Measurements from ENCODE around the gene TMEM95.
A peak's percentile ranks its signal among the peaks of the same experiment; 100 is the strongest.

TMEM95 gene

GRCh38 chr17:7388856-7389255, 33.9 kb downstream of the TMEM95 start:
- FAIRE-seq (no peak), DNase-seq (ENCODE audit: insufficient read length, low spot score) (no peak)
- no peak for TF ChIP-seq PAX5 (IDR thresholded peaks at IDR 0.05; ENCODE audit: insufficient read depth, low read length, severe bottlenecking)
- no peak for TF ChIP-seq POLR2A (IDR thresholded peaks at IDR 0.05; ENCODE audit: low read depth, low read length)
- no peak for TF ChIP-seq POU2F2 (IDR thresholded peaks at IDR 0.05; ENCODE audit: low read depth, low read length)
- TF ChIP-seq TAF1 (IDR thresholded peaks at IDR 0.05; ENCODE audit: low read depth, low read length): no peak
- no peak for TF ChIP-seq POLR2AphosphoS5 (IDR thresholded peaks at IDR 0.05; ENCODE audit: low read depth, low read length)
- no peak for TF ChIP-seq SPI1 (IDR thresholded peaks at IDR 0.05; ENCODE audit: low read depth, low read length)

DNA sequence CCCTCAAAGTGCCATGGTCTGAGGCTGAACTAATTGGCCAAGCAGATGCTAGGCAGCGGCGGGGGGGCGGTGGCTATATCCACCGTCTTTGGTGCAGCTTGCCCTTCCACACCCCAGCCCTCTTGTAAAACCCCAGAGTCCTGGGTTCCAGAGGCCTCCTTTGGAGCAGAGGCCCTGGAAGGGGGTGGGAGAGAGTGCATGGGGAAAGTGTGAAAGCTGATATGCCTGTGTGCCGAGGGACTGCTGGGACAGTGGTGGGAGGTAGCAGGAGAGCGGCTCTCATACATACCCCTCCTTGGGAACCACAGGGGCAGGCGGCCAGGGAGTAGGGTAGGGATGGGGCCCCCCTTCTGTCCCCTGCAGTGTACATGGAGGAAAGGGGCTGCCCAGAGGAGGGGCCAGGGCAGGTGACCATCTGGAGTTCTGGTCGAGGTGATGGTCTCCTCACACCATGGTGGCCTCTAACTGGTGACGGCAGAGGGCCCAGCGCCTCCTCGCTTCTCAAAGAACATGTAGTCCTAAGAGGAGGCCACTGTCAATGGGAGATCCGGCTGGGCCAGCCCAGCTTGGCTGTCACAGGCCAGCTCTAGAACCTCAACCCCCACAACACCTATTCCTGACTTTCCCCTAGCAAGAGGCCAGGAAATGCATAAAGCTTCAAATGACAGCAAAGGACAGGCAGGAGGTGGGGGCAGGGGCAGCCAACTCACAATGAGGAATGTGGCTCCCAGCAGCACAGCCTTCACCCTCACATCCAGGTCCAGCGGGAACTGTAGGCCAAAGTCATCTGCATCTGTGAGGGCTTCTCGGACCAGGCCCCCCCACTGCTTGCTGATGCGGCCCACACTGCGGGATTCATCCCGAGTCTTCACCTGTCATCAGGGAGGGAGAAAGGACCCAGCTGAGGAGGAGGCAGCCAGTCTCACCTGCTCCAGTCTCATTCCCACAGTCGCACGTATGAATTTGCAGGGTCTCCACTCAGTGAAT, 35.3 kb downstream of the TMEM95 start:
- FAIRE-seq: no peak
- TF ChIP-seq POLR2A (IDR thresholded peaks at IDR 0.05; ENCODE audit: low read depth, low read length) (no peak), POLR2AphosphoS5 (IDR thresholded peaks at IDR 0.05; ENCODE audit: low read depth, low read length) (no peak), SPI1 (IDR thresholded peaks at IDR 0.05; ENCODE audit: low read depth, low read length) (no peak), PAX5 (IDR thresholded peaks at IDR 0.05; ENCODE audit: insufficient read depth, low read length, severe bottlenecking) (no peak)
- DNase-seq (ENCODE audit: insufficient read length, low spot score): no peak

- TF ChIP-seq TAF1 (IDR thresholded peaks at IDR 0.05; ENCODE audit: low read depth, low read length): no peak
- TF ChIP-seq POU2F2 (IDR thresholded peaks at IDR 0.05; ENCODE audit: low read depth, low read length): no peak
- TF ChIP-seq PAX5 (IDR thresholded peaks at IDR 0.05; ENCODE audit: insufficient read depth, low read length, severe bottlenecking): no peak
- no peak for TF ChIP-seq SPI1 (IDR thresholded peaks at IDR 0.05; ENCODE audit: low read depth, low read length)
- TF ChIP-seq POLR2AphosphoS5 (IDR thresholded peaks at IDR 0.05; ENCODE audit: low read depth, low read length): no peak
- no peak for TF ChIP-seq POLR2A (IDR thresholded peaks at IDR 0.05; ENCODE audit: low read depth, low read length)
- no peak for DNase-seq (ENCODE audit: insufficient read length, low spot score)
- no peak for FAIRE-seq
Measured at GRCh38 chr17:7391307-7391706, 36.4 kb downstream of the TMEM95 start.

- peak; percentile 23 for FAIRE-seq
- DNase-seq (ENCODE audit: insufficient read length, low spot score): no peak
Measured at GRCh38 chr17:7392696-7393612, 38.0 kb downstream of the TMEM95 start.

DNA sequence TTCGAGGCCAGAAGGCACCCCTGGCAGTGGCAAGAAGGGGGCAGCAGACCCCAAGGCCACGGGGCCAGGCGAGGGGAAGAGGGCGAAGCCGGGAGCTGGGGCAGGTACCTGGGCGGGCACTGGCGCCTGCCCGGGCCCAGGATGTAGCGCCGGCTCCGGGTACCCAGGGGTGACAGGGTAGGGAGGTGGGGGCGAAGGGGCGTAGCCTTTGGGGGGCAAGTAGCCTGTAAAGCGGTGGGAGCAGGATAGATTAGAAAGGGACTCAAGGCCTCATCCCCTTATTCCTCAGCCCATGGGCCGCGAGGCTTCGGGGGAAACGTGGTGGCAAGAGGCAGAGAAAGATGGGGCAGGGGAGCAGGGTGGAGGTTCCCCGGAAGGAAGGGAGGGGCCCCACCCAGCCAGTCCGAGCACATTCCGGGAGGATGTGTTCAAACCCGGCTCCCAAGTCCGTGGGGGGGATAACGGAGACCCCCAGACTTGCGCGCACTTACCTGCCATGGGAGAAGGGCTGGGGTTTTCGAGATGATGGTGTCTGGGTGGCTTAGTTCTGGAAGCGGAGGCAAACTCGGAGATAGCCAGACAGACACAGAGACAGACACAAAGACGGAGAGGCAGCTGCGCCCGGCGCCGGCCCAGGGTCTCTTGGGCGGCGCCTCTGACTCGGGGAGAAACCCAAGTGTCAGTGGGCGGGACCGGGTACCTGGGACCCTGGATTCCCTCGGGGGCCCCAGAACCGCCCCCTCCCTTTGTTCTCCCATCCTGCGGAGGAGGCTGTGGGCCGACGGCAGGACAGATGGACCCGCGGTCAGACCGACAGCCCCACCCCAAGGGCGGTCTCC, 38.9 kb downstream of the TMEM95 start:
- no peak for DNase-seq (ENCODE audit: insufficient read length, low spot score)
- TF ChIP-seq PAX5 (IDR thresholded peaks at IDR 0.05; ENCODE audit: insufficient read depth, low read length, severe bottlenecking) (no peak), POU2F2 (IDR thresholded peaks at IDR 0.05; ENCODE audit: low read depth, low read length) (no peak), POLR2AphosphoS5 (IDR thresholded peaks at IDR 0.05; ENCODE audit: low read depth, low read length) (no peak), TAF1 (IDR thresholded peaks at IDR 0.05; ENCODE audit: low read depth, low read length) (no peak), SPI1 (IDR thresholded peaks at IDR 0.05; ENCODE audit: low read depth, low read length) (no peak), POLR2A (IDR thresholded peaks at IDR 0.05; ENCODE audit: low read depth, low read length) (no peak)
- FAIRE-seq: peak; percentile 86

More at GRCh38 chr17:7392696-7393612, 38.0 kb downstream of the TMEM95 start:
- no peak for TF ChIP-seq POLR2A (IDR thresholded peaks at IDR 0.05; ENCODE audit: low read depth, low read length)
- TF ChIP-seq POLR2AphosphoS5 (IDR thresholded peaks at IDR 0.05; ENCODE audit: low read depth, low read length): no peak
- TF ChIP-seq SPI1 (IDR thresholded peaks at IDR 0.05; ENCODE audit: low read depth, low read length): no peak
- TF ChIP-seq TAF1 (IDR thresholded peaks at IDR 0.05; ENCODE audit: low read depth, low read length): no peak
- no peak for TF ChIP-seq POU2F2 (IDR thresholded peaks at IDR 0.05; ENCODE audit: low read depth, low read length)
- no peak for TF ChIP-seq PAX5 (IDR thresholded peaks at IDR 0.05; ENCODE audit: insufficient read depth, low read length, severe bottlenecking)

DNA sequence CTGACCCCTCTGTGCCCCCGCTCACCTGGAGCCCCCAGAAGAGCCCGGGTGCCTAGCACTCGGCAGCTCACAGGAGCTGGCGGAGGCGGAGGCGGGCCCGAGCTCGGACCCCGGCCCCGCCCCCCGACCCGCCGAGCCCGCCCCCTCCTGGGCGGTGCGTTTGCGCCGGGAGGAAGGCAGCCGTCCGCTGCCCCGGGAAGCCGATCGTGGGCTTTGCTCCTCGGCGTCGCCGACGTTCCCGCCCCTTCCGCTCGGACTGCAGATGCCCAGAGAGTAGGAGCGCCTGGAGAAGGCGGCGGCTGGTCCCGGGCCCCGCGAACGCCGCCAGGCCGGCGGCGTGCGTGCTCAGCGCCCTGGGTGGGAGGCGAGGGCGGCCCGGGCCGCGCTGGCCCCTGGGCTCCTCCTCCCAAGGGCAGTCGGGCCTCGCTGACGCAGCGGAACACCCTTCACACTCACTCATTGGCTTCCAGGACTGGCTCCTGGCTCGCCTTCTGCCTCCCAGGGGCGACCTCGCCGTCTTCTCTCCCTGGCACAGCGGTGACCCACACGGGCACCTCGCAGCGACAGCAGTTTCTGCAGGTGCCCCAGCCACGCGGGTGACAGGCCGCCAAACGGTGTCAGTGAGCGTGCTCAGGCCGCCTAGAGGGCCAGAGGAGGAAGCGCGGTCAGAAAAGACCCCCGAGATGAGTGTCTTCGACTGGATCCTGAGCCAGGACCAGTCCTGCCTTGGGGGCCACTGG, 39.7 kb downstream of the TMEM95 start, which contains the start of gene PLSCR3:
Gene PLSCR3, minus strand, starts transcription at position 74 of the 740 bp plus-strand sequence. CDS start 415 bp downstream, outside the sequence.
- DNase-seq (ENCODE audit: insufficient read length, low spot score): peak; percentile 98
- FAIRE-seq: peak; percentile 97
- TF ChIP-seq POU2F2 (IDR thresholded peaks at IDR 0.05; ENCODE audit: low read depth, low read length) (no peak), POLR2A (IDR thresholded peaks at IDR 0.05; ENCODE audit: low read depth, low read length) (peak; percentile 22; the same call in 1 of the 2 replicates), POLR2AphosphoS5 (IDR thresholded peaks at IDR 0.05; ENCODE audit: low read depth, low read length) (no peak), TAF1 (IDR thresholded peaks at IDR 0.05; ENCODE audit: low read depth, low read length) (no peak), PAX5 (IDR thresholded peaks at IDR 0.05; ENCODE audit: insufficient read depth, low read length, severe bottlenecking) (no peak), SPI1 (IDR thresholded peaks at IDR 0.05; ENCODE audit: low read depth, low read length) (no peak)

GRCh38 chr17:7396147-7396546, 41.2 kb downstream of the TMEM95 start:
- no peak for FAIRE-seq
- no peak for DNase-seq (ENCODE audit: insufficient read length, low spot score)
- TF ChIP-seq PAX5 (IDR thresholded peaks at IDR 0.05; ENCODE audit: insufficient read depth, low read length, severe bottlenecking) (no peak), TAF1 (IDR thresholded peaks at IDR 0.05; ENCODE audit: low read depth, low read length) (no peak), POU2F2 (IDR thresholded peaks at IDR 0.05; ENCODE audit: low read depth, low read length) (no peak), POLR2A (IDR thresholded peaks at IDR 0.05; ENCODE audit: low read depth, low read length) (no peak), POLR2AphosphoS5 (IDR thresholded peaks at IDR 0.05; ENCODE audit: low read depth, low read length) (no peak), SPI1 (IDR thresholded peaks at IDR 0.05; ENCODE audit: low read depth, low read length) (no peak)

All from GM12891 (cell line).